Tibial nerve (tissue), 4 donors: ENCODE measurements around the gene PINK1.

ENCODE experiments used
- CTCF ChIP-seq, 5 experiments: fragments of 200-600 bp in 3 of 5; fragments of 450-650 bp in 2 of 5; sonication (generic) in 3 of 5; IDR thresholded peaks; one replicate each; pipeline ENCODE4 v1.5.1; 2016 to 2019; ENCODE audit warnings: antibody characterized with exemption in 5 of 5, mild to moderate bottlenecking in 3 of 5, moderate library complexity in 2 of 5
- EP300 ChIP-seq, 2 donors: sonication (generic); formaldehyde crosslinking; IDR thresholded peaks; one replicate each; pipeline ENCODE4 v1.6.1; 2017; ENCODE audit warnings: antibody characterized with exemption in 2 of 2, mild to moderate bottlenecking in 1 of 2
- POLR2A ChIP-seq, 2 donors: fragments of 450-650 bp; IDR thresholded peaks; one replicate each; pipeline ENCODE4 v1.6.1; 2017; ENCODE audit warnings: antibody characterized with exemption in 2 of 2, mild to moderate bottlenecking in 2 of 2, moderate library complexity in 2 of 2

DNA sequence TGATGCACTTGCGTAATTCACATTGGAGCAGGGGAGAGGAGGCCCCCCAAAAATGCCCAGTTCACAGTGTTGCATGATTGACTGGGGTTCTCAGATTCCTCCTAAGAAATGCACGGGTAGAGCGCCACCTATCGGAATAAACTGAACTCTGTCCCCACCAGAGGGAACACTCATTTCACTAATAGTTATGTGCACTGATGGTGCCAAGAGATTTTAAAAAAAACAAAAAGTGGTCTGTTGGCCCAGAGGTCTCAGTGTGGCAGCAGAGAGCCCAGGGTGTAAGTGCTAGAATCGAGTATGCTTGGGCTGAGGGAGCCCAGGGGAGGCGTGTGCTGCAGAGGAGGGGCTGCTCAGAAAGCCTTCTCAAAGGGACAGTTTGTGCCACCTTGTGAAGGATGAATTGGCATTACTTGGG is 6.9 kb downstream of the PINK1 start:
- peak; percentile 56 to 71 (median 67) for TF ChIP-seq CTCF (IDR thresholded peaks at IDR 0.05)
- TF ChIP-seq POLR2A (IDR thresholded peaks at IDR 0.05) = no peak
- no peak for TF ChIP-seq EP300 (IDR thresholded peaks at IDR 0.05)
